PFSK-1 (cell line): Measurements from ENCODE around the gene FGD6.

Experiments
- FOXP2 ChIP-seq: optimal IDR thresholded peaks from 2 replicates; pipeline ENCODE3; 2011; ENCODE audit warnings: borderline replicate concordance, control low read depth, inconsistent platforms; ENCODE audit not compliant: insufficient read depth; ENCODE audit errors: extremely low read length, extremely low read depth
- POLR2AphosphoS5 ChIP-seq: IDR thresholded peaks from 2 replicates; pipeline ENCODE4 v1.6.1; 2012; ENCODE audit warnings: low read depth, mild to moderate bottlenecking, control low read depth, low read length, moderate library complexity
- REST ChIP-seq, 2 experiments: IDR thresholded peaks; 2 replicates each; pipeline versions ENCODE4 v1.6.1 to v1.8.0; 2011 to 2012; ENCODE audit warnings: low read depth in 2 of 2, low read length in 2 of 2, control low read depth in 1 of 2, inconsistent platforms in 1 of 2, mild to moderate bottlenecking in 1 of 2, moderate library complexity in 1 of 2; ENCODE audit not compliant: insufficient read depth in 1 of 2
- SIN3A ChIP-seq: IDR thresholded peaks from 2 replicates; pipeline ENCODE4 v1.6.1; 2012; ENCODE audit warnings: mild to moderate bottlenecking, low read length, moderate library complexity, borderline replicate concordance; ENCODE audit not compliant: insufficient read depth
- TAF1 ChIP-seq: IDR thresholded peaks from 2 replicates; pipeline ENCODE4 v1.6.1; 2012; ENCODE audit warnings: low read length, control low read depth, borderline replicate concordance; ENCODE audit not compliant: insufficient read depth

FGD6 gene

GRCh38 chr12:95072900-95073697 is 144.2 kb downstream of the FGD6 start, which contains the start of gene NR2C1:
TSS of gene NR2C1 (minus strand) at chr12:95073618. CDS start at chr12:95067384, 6,234 bp downstream.
- TF ChIP-seq POLR2AphosphoS5 (peak; percentile 57; the same call in 1 of the 2 replicates), TAF1 (peak; percentile 45; the same call in 1 of the 2 replicates), FOXP2 (peak; percentile 64), REST (IDR thresholded peaks at IDR 0.05; ENCODE audit: insufficient read depth in 1 of 2, low read depth in 2 of 2, low read length in 2 of 2) (no peak), SIN3A (no peak)

- no peak for TF ChIP-seq TAF1
These were observed 146.9 kb downstream of the FGD6 start for GRCh38 chr12:95070378-95070777.

- TF ChIP-seq FOXP2 (no peak), POLR2AphosphoS5 (no peak), SIN3A (no peak), REST (IDR thresholded peaks at IDR 0.05; ENCODE audit: insufficient read depth in 1 of 2, low read depth in 2 of 2, low read length in 2 of 2) (no peak), TAF1 (no peak)
These were observed 151.0 kb downstream of the FGD6 start for GRCh38 chr12:95066091-95066855.

- TF ChIP-seq FOXP2: no peak
- TF ChIP-seq POLR2AphosphoS5: no peak
These were observed 156.3 kb downstream of the FGD6 start for GRCh38 chr12:95060951-95061350.

GRCh38 chr12:95059984-95060383 is 157.3 kb downstream of the FGD6 start:
- no peak for TF ChIP-seq FOXP2
- no peak for TF ChIP-seq REST (IDR thresholded peaks at IDR 0.05; ENCODE audit: insufficient read depth in 1 of 2, low read depth in 2 of 2, low read length in 2 of 2)
- TF ChIP-seq TAF1: no peak
- TF ChIP-seq SIN3A: no peak
- TF ChIP-seq POLR2AphosphoS5: no peak

- TF ChIP-seq TAF1 (no peak), SIN3A (no peak), REST (IDR thresholded peaks at IDR 0.05; ENCODE audit: insufficient read depth in 1 of 2, low read depth in 2 of 2, low read length in 2 of 2) (no peak), FOXP2 (no peak), POLR2AphosphoS5 (no peak)
These were observed 159.8 kb downstream of the FGD6 start for GRCh38 chr12:95057424-95057823.
